ENCODE measurements around the gene OPCML.

Gene OPCML

DNA sequence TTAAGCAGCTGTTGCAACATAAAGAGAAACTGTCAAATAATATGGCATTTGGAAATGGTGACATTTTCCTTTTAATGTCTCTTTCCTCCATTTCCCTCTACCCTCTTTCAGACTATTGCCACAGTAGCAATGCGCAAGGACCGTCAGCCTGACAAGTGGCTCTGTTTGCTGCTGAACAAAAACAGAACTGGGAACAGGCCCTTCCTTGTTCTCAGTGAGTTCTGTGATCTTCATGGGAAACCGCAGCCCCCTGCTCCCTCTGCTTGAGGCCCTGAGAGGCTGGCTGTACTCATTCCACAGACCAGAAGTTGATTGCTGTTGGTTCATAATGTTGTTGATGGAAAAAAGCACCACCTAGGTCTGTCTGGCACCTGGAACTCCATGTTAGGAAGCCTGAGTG, 559.7 kb downstream of the OPCML start:
- Histone ChIP-seq H3K4me1 (ENCODE audit: insufficient read depth, low read length, poor library complexity, severe bottlenecking) (no peaks in the 10 kb centered on the region), H3K9me3 (ENCODE audit: insufficient read depth, low read depth, low read length) (no peaks in the 10 kb centered on the region), H3K79me2 (ENCODE audit: insufficient read depth, low read length) (no peaks in the 10 kb centered on the region), H3F3A (ENCODE audit: low read depth) (no peaks in the 10 kb centered on the region), H3K9ac (ENCODE audit: low read depth, low read length, poor library complexity, severe bottlenecking) (no peak overlapping the region), H3K4me3 (ENCODE audit: low read length, poor library complexity, severe bottlenecking) (no peak overlapping the region), H3K9me2 (replicated peaks; ENCODE audit: low read depth, low read length) (no peaks in the 10 kb centered on the region), H3K27me3 (ENCODE audit: insufficient read depth, low read length, poor library complexity, severe bottlenecking) (no peaks in the 10 kb centered on the region), H2AFZ (ENCODE audit: low read length) (no peak overlapping the region), H3K36me3 (ENCODE audit: insufficient read depth, low read length) (no peaks in the 10 kb centered on the region), H3K4me2 (ENCODE audit: low read depth, low read length, poor library complexity, severe bottlenecking) (no peak overlapping the region), H4K20me1 (ENCODE audit: insufficient read depth, low read length, poor library complexity, severe bottlenecking) (no peaks in the 10 kb centered on the region)
- no peak for TF ChIP-seq EZH2phosphoT487 (IDR thresholded peaks at IDR 0.05; ENCODE audit: borderline replicate concordance)
- TF ChIP-seq, protein P1, sequence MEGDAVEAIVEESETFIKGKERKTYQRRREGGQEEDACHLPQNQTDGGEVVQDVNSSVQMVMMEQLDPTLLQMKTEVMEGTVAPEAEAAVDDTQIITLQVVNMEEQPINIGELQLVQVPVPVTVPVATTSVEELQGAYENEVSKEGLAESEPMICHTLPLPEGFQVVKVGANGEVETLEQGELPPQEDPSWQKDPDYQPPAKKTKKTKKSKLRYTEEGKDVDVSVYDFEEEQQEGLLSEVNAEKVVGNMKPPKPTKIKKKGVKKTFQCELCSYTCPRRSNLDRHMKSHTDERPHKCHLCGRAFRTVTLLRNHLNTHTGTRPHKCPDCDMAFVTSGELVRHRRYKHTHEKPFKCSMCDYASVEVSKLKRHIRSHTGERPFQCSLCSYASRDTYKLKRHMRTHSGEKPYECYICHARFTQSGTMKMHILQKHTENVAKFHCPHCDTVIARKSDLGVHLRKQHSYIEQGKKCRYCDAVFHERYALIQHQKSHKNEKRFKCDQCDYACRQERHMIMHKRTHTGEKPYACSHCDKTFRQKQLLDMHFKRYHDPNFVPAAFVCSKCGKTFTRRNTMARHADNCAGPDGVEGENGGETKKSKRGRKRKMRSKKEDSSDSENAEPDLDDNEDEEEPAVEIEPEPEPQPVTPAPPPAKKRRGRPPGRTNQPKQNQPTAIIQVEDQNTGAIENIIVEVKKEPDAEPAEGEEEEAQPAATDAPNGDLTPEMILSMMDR (conservative IDR thresholded peaks at IDR 0.05; ENCODE audit: low read length): no peak

DNA sequence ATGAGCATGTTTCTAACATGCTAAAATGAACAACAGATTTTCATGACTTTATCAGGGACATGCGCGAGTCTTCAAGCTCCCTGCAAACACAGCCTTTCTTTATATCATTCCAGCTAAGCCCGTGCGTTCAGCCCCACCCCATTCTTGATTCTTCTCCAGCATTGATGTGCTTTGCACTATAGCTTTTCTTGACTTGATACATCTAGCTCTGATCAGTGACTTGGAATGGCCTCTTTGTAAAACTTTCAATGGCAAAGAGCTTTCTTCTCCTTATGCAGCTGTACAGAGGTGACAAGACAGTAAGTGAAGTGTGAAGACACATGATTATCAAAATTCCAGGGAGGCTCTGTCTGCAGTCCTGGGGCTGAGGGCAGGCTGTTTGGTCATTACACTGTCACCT, 561.0 kb downstream of the OPCML start:
- Histone ChIP-seq H3K4me2 (ENCODE audit: low read depth, low read length, poor library complexity, severe bottlenecking) (no peak overlapping the region), H3K27me3 (ENCODE audit: insufficient read depth, low read length, poor library complexity, severe bottlenecking) (no peaks in the 10 kb centered on the region), H4K20me1 (ENCODE audit: insufficient read depth, low read length, poor library complexity, severe bottlenecking) (no peaks in the 10 kb centered on the region), H3K4me1 (ENCODE audit: insufficient read depth, low read length, poor library complexity, severe bottlenecking) (no peaks in the 10 kb centered on the region), H2AFZ (ENCODE audit: low read length) (no peak overlapping the region), H3K36me3 (ENCODE audit: insufficient read depth, low read length) (no peaks in the 10 kb centered on the region), H3K79me2 (ENCODE audit: insufficient read depth, low read length) (no peaks in the 10 kb centered on the region), H3K4me3 (ENCODE audit: low read length, poor library complexity, severe bottlenecking) (no peak overlapping the region), H3F3A (ENCODE audit: low read depth) (no peaks in the 10 kb centered on the region), H3K9me2 (replicated peaks; ENCODE audit: low read depth, low read length) (no peaks in the 10 kb centered on the region), H3K9ac (ENCODE audit: low read depth, low read length, poor library complexity, severe bottlenecking) (no peak overlapping the region), H3K9me3 (ENCODE audit: insufficient read depth, low read depth, low read length) (no peaks in the 10 kb centered on the region)
- TF ChIP-seq, protein P1 (conservative IDR thresholded peaks at IDR 0.05; ENCODE audit: low read length): no peak
- TF ChIP-seq EZH2phosphoT487 (IDR thresholded peaks at IDR 0.05; ENCODE audit: borderline replicate concordance): no peak

DNA sequence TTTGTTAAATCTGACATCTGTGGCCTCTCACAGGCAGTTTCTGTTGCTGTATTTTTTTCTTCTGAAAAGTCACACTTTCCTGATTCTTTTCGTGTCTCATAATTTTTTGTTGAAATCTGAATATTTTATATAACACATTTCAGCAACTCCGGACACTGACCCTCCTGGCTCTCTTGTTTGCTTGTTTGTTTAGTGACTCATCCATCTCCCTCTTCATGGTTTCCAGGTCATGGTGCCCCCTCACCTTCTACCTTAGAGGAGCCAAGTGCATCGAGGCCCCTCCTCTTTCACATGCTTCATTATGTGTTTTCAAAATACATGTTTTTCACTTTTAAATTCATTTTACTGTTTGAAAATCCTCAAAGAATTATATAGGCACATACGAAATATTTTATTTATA, 562.4 kb downstream of the OPCML start:
- Histone ChIP-seq H4K20me1 (ENCODE audit: insufficient read depth, low read length, poor library complexity, severe bottlenecking) (no peaks in the 10 kb centered on the region), H3K36me3 (ENCODE audit: insufficient read depth, low read length) (no peaks in the 10 kb centered on the region), H3K9me2 (replicated peaks; ENCODE audit: low read depth, low read length) (no peaks in the 10 kb centered on the region), H3K27me3 (ENCODE audit: insufficient read depth, low read length, poor library complexity, severe bottlenecking) (no peaks in the 10 kb centered on the region), H3K9me3 (ENCODE audit: insufficient read depth, low read depth, low read length) (no peaks in the 10 kb centered on the region), H2AFZ (ENCODE audit: low read length) (no peak overlapping the region), H3F3A (ENCODE audit: low read depth) (no peaks in the 10 kb centered on the region), H3K9ac (ENCODE audit: low read depth, low read length, poor library complexity, severe bottlenecking) (no peak overlapping the region), H3K4me3 (ENCODE audit: low read length, poor library complexity, severe bottlenecking) (no peak overlapping the region), H3K4me1 (ENCODE audit: insufficient read depth, low read length, poor library complexity, severe bottlenecking) (no peaks in the 10 kb centered on the region), H3K79me2 (ENCODE audit: insufficient read depth, low read length) (no peaks in the 10 kb centered on the region), H3K4me2 (ENCODE audit: low read depth, low read length, poor library complexity, severe bottlenecking) (no peak overlapping the region)
- TF ChIP-seq, protein P1 (conservative IDR thresholded peaks at IDR 0.05; ENCODE audit: low read length): no peak
- no peak for TF ChIP-seq EZH2phosphoT487 (IDR thresholded peaks at IDR 0.05; ENCODE audit: borderline replicate concordance)
